Neuronal stem cell (in vitro differentiated cells): ENCODE results near the gene BRI3.

Experiments used
- DNase-seq: peaks from one replicate; pipeline ENCODE4 v3.0.0-alpha.2; 2013; ENCODE audit warnings: low spot score
- H2AFZ ChIP-seq: one replicate; pipeline ENCODE4 v1.6.1; 2013; ENCODE audit warnings: mild to moderate bottlenecking, low read length, inconsistent platforms
- H2AK5ac ChIP-seq: 2 replicates; pipeline ENCODE4 v1.6.1; 2013; ENCODE audit warnings: low read depth, mild to moderate bottlenecking, inconsistent platforms, low read length, moderate library complexity, mixed read lengths
- H2BK120ac ChIP-seq: 2 replicates; pipeline ENCODE4 v1.6.1; 2013; ENCODE audit warnings: low read depth, mild to moderate bottlenecking, inconsistent platforms, low read length, moderate library complexity, mixed read lengths
- H2BK12ac ChIP-seq: one replicate; pipeline ENCODE4 v1.6.1; 2013; ENCODE audit warnings: low read length, inconsistent platforms
- H2BK15ac ChIP-seq: 2 replicates; pipeline ENCODE4 v1.6.1; 2013; ENCODE audit warnings: mild to moderate bottlenecking, low read length, inconsistent platforms, mixed read lengths
- H2BK5ac ChIP-seq: one replicate; pipeline ENCODE4 v1.6.1; 2013; ENCODE audit warnings: inconsistent platforms, mild to moderate bottlenecking, low read length, moderate library complexity
- H3K14ac ChIP-seq: one replicate; pipeline ENCODE4 v1.6.1; 2013; ENCODE audit warnings: low read length, inconsistent platforms
- H3K18ac ChIP-seq: 2 replicates; pipeline ENCODE4 v1.6.1; 2013; ENCODE audit warnings: low read length, inconsistent platforms
- H3K23ac ChIP-seq: 2 replicates; pipeline ENCODE4 v1.6.1; 2013; ENCODE audit warnings: low read depth, mild to moderate bottlenecking, mixed read lengths, low read length, inconsistent platforms; ENCODE audit not compliant: poor library complexity
- H3K27ac ChIP-seq: replicated peaks from 3 replicates; pipeline ENCODE4 v1.5.1; 2013; ENCODE audit warnings: low read length, inconsistent platforms
- H3K27me3 ChIP-seq, 3 experiments: 2 replicates each; pipeline ENCODE4 v1.6.1; 2013; ENCODE audit warnings: low read length in 3 of 3, mild to moderate bottlenecking in 2 of 3, inconsistent platforms in 1 of 3, low read depth in 1 of 3, mixed read lengths in 1 of 3, moderate library complexity in 1 of 3; ENCODE audit not compliant: control insufficient read depth in 3 of 3, insufficient read depth in 3 of 3
- H3K36me3 ChIP-seq, 2 donors: replicated peaks in 1 of 2; 2 replicates each; pipeline ENCODE4 v1.6.1; 2013; ENCODE audit warnings: low read length in 2 of 2; ENCODE audit not compliant: control insufficient read depth in 2 of 2, insufficient read depth in 2 of 2
- H3K4ac ChIP-seq: 2 replicates; pipeline ENCODE4 v1.6.1; 2013; ENCODE audit warnings: inconsistent platforms, mild to moderate bottlenecking, low read length, moderate library complexity
- H3K4me1 ChIP-seq, 2 donors: 1 replicate in 1 of 2; 2 replicates in 1 of 2; pipeline ENCODE4 v1.6.1; 2013; ENCODE audit warnings: low read length in 2 of 2, low read depth in 1 of 2; ENCODE audit not compliant: control insufficient read depth in 2 of 2, insufficient read depth in 1 of 2
- H3K4me2 ChIP-seq: one replicate; pipeline ENCODE4 v1.6.1; 2013; ENCODE audit warnings: mild to moderate bottlenecking, low read length, inconsistent platforms; ENCODE audit not compliant: insufficient read depth, poor library complexity, severe bottlenecking
- H3K4me3 ChIP-seq, 2 donors: 2 replicates each; pipeline ENCODE4 v1.5.1; 2013; ENCODE audit warnings: low read length in 2 of 2, mild to moderate bottlenecking in 2 of 2, inconsistent platforms in 1 of 2, moderate library complexity in 1 of 2
- H3K79me1 ChIP-seq: one replicate; pipeline ENCODE4 v1.6.1; 2013; ENCODE audit warnings: low read depth, mild to moderate bottlenecking, inconsistent platforms, low read length, moderate library complexity
- H3K9ac ChIP-seq: one replicate; pipeline ENCODE4 v1.6.1; 2013; ENCODE audit warnings: mild to moderate bottlenecking, low read depth, low read length, inconsistent platforms; ENCODE audit not compliant: poor library complexity
- H3K9me3 ChIP-seq, 2 donors: replicated peaks in 1 of 2; 2 replicates each; pipeline versions ENCODE3 to v1.6.1; 2013; ENCODE audit warnings: low read length in 2 of 2, mild to moderate bottlenecking in 2 of 2, inconsistent platforms in 1 of 2, low read depth in 1 of 2, mixed read lengths in 1 of 2, moderate library complexity in 1 of 2; ENCODE audit not compliant: control insufficient read depth in 2 of 2, insufficient read depth in 1 of 2
- H4K8ac ChIP-seq: one replicate; pipeline ENCODE4 v1.6.1; 2013; ENCODE audit warnings: low read depth, mild to moderate bottlenecking, inconsistent platforms, low read length, moderate library complexity
- H4K91ac ChIP-seq: one replicate; pipeline ENCODE4 v1.6.1; 2013; ENCODE audit warnings: low read length, low read depth, mild to moderate bottlenecking, inconsistent platforms; ENCODE audit not compliant: poor library complexity
- WGBS, 2 donors: extraction: QIAGEN DNeasy Blood & Tissue Kit; methylation state at CpG; one replicate each; pipeline ENCODE4 v1.1.7; 2013; ENCODE audit warnings: missing lambda C conversion rate in 2 of 2, mixed read lengths in 1 of 2; ENCODE audit not compliant: insufficient read length in 2 of 2, insufficient replicate concordance in 1 of 2; ENCODE audit errors: extremely low coverage in 2 of 2; 5-methylcytosine and 5-hydroxymethylcytosine counted together

Gene BRI3

GRCh38 chr7:98251601-98252424, 29.7 kb upstream of the BRI3 start, which contains the start of gene TECPR1:
TSS of gene TECPR1 (minus strand) at chr7:98252232. CDS start at chr7:98246146, 6,086 bp downstream.
- H4K8ac ChIP-seq = no peak within 1 kb of the TSS
- peak within 1 kb of the TSS; percentile 93 for H3K4me2 ChIP-seq
- peaks cover 2 to 9% of the 10 kb centered on the region in 2 donors for H3K36me3 ChIP-seq
- H3K4me3 ChIP-seq = peak within 1 kb of the TSS; percentile 70 to 95
- peaks cover 7% of the 10 kb centered on the region for H3K79me1 ChIP-seq
- H2BK15ac ChIP-seq = no peak within 1 kb of the TSS
- peak within 1 kb of the TSS; percentile 14 for H2AK5ac ChIP-seq
- peak within 1 kb of the TSS; percentile 93 for H2AFZ ChIP-seq
- peak within 1 kb of the TSS; percentile 90 for H2BK12ac ChIP-seq
- H3K27ac ChIP-seq = no peak within 1 kb of the TSS
- DNase-seq = peak; percentile 87
- peak within 1 kb of the TSS; percentile 97 for H3K18ac ChIP-seq
- peak within 1 kb of the TSS; percentile 95 for H3K9ac ChIP-seq
- H2BK5ac ChIP-seq = peak within 1 kb of the TSS; percentile 94
- peak within 1 kb of the TSS; percentile 76 for H3K4ac ChIP-seq
- no peak within 1 kb of the TSS for H4K91ac ChIP-seq
- no CpG with 5 or more reads among the region's 69 CpGs for WGBS, 2 donors
- H3K23ac ChIP-seq = peak within 1 kb of the TSS; percentile 93
- H3K14ac ChIP-seq = peak within 1 kb of the TSS; percentile 99
- H3K27me3 ChIP-seq = peaks cover 0 to 1% (median 0%) of the 10 kb centered on the region in 3 experiments
- no peak within 1 kb of the TSS for H2BK120ac ChIP-seq
- H3K9me3 ChIP-seq = no peaks in the 10 kb centered on the region
- peaks cover 6 to 21% of the 10 kb centered on the region in 2 donors for H3K4me1 ChIP-seq

GRCh38 chr7:98252425-98253054, 28.9 kb upstream of the BRI3 start:
- Histone ChIP-seq H4K8ac (no peak overlapping the region), H3K4me2 (peak overlapping the region; percentile 92), H2AFZ (peak overlapping the region; percentile 93), H3K27me3 (peaks cover 0 to 1% (median 0%) of the 10 kb centered on the region in 3 experiments), H3K14ac (peak overlapping the region; percentile 99), H2BK5ac (peak overlapping the region; percentile 94), H3K36me3 (peaks cover 3 to 14% of the 10 kb centered on the region in 2 donors), H3K4me3 (peak overlapping the region; percentile 70 to 95), H2BK12ac (peak overlapping the region; percentile 90), H3K23ac (peak overlapping the region; percentile 93), H3K4ac (no peak overlapping the region), H2BK15ac (no peak overlapping the region), H3K4me1 (peaks cover 6 to 21% of the 10 kb centered on the region in 2 donors), H3K18ac (peak overlapping the region; percentile 97), H2AK5ac (no peak overlapping the region), H4K91ac (no peak overlapping the region), H3K9ac (peak overlapping the region; percentile 94), H2BK120ac (no peak overlapping the region), H3K79me1 (peaks cover 9% of the 10 kb centered on the region), H3K9me3 (no peaks in the 10 kb centered on the region), H3K27ac (no peak overlapping the region)
- no CpG with 5 or more reads among the region's 32 CpGs for WGBS, 2 donors
- DNase-seq = no peak

GRCh38 chr7:98254516-98254915, 27.0 kb upstream of the BRI3 start:
- Histone ChIP-seq H3K27ac (no peak overlapping the region), H2AFZ (no peak overlapping the region), H3K9ac (no peak overlapping the region), H3K23ac (no peak overlapping the region), H3K4me2 (no peak overlapping the region), H3K4me3 (no peak overlapping the region), H2BK5ac (no peak overlapping the region), H3K36me3 (peaks cover 3 to 20% of the 10 kb centered on the region in 2 donors), H2BK120ac (no peak overlapping the region), H4K91ac (no peak overlapping the region), H3K9me3 (no peaks in the 10 kb centered on the region), H3K4me1 (peaks cover 6 to 21% of the 10 kb centered on the region in 2 donors), H3K4ac (no peak overlapping the region), H3K79me1 (peaks cover 9% of the 10 kb centered on the region), H2AK5ac (no peak overlapping the region), H3K27me3 (peaks cover 0 to 1% (median 0%) of the 10 kb centered on the region in 3 experiments), H4K8ac (no peak overlapping the region), H3K18ac (no peak overlapping the region), H2BK15ac (no peak overlapping the region), H2BK12ac (no peak overlapping the region), H3K14ac (no peak overlapping the region)
- WGBS, 2 donors = no CpG with 5 or more reads among the region's 4 CpGs
- no peak for DNase-seq
